ENCODE data around the gene LRGUK. TPM values are rescaled to one million over a fixed set of nuclear protein-coding genes. Genes with fewer than 3 reads are reported as not detected.
"Not testable (repeated sequence)": the region's sequence is repeated elsewhere in the genome, so short reads cannot be mapped to it uniquely, and the experiment has no call there.

The LRGUK gene
- total and polyA plus RNA-seq, 2 experiments from 2014 or later, result 2.4 to 7.1 TPM

DNA sequence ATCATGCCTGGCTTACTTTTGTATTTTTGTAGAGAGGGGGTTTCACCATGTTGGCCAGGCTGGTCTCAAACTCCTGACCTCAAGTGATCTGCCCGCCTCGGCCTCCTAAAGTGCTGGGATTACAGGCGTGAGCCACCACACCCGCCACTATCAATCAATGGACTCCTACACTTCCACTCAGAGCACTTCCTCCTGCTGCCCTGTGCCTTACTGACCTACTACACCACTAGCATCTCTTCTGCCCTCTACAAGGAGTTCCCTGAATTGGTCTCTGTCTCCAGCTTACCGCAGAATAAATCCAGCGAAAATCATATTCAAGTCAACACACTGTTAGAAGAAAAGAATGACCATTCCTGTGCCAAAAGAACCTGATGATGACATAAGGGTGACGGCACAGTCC, 168.8 kb downstream of the LRGUK start:
- Mint-ChIP-seq H3K36me3 (ENCODE audit: low read depth) (peaks cover 42% of the 10 kb centered on the region), H3K4me1 (peaks cover 12% of the 10 kb centered on the region)
- not testable (repeated sequence) for H3K27me3 Mint-ChIP-seq (ENCODE audit: insufficient read depth, low read depth, poor library complexity); H3K27me3 ChIP-seq (ENCODE audit: insufficient read depth); H3K79me2 ChIP-seq (replicated peaks; ENCODE audit: insufficient read depth); DNase-seq (ENCODE audit: low spot score); H3K27ac ChIP-seq (ENCODE audit: low read depth); H3K9me2 ChIP-seq (ENCODE audit: insufficient read depth); H3K4me3 ChIP-seq; H4K20me1 ChIP-seq (replicated peaks; ENCODE audit: insufficient read depth); H3K27ac Mint-ChIP-seq; H3F3A ChIP-seq (replicated peaks; ENCODE audit: low read depth); H3K4me2 ChIP-seq; ATAC-seq; H3K9me3 Mint-ChIP-seq; H2AFZ ChIP-seq; H3K4me3 Mint-ChIP-seq
- Histone ChIP-seq H3K36me3 (ENCODE audit: insufficient read depth) (peaks cover 10% of the 10 kb centered on the region; the same call in 1 of the 2 replicates), H3K4me1 (ENCODE audit: insufficient read depth) (peaks cover 12% of the 10 kb centered on the region)

DNA sequence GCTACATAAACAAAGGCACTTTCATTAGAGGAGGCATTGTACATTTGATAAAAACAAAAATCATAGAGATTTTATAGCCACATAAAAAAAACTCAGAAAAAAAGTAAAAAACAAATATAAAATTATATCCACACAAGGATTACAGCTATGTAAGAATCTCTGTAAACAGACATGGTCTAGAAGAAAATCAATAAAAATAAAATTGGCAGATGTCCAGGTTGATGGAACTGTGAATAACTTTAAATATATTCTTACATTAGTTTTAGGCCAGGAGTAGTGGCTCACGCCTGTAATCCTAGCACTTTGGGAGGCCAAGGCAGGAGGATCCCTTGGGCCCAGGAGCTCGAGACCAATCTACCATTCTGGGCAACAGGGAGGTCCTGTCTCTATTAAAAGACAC, 170.3 kb downstream of the LRGUK start:
- no peaks in the 10 kb centered on the region for H3F3A ChIP-seq (replicated peaks; ENCODE audit: low read depth)

More for the DNA sequence above, 170.3 kb downstream of the LRGUK start:
- H3K9me2 ChIP-seq (ENCODE audit: insufficient read depth), result no peaks in the 10 kb centered on the region
- peaks cover 12% of the 10 kb centered on the region for H3K4me1 ChIP-seq (ENCODE audit: insufficient read depth)
- no peak overlapping the region for H3K27ac ChIP-seq (ENCODE audit: low read depth)
- DNase-seq (ENCODE audit: low spot score) (no peak), ATAC-seq (no peak)
- no peaks in the 10 kb centered on the region for H4K20me1 ChIP-seq (replicated peaks; ENCODE audit: insufficient read depth)
- no peaks in the 10 kb centered on the region for H3K27me3 Mint-ChIP-seq (ENCODE audit: insufficient read depth, low read depth, poor library complexity)
- no peaks in the 10 kb centered on the region for H3K27me3 ChIP-seq (ENCODE audit: insufficient read depth)
- H3K4me2 ChIP-seq, result no peak overlapping the region
- no peak overlapping the region for H2AFZ ChIP-seq
- TF ChIP-seq, protein P1, sequence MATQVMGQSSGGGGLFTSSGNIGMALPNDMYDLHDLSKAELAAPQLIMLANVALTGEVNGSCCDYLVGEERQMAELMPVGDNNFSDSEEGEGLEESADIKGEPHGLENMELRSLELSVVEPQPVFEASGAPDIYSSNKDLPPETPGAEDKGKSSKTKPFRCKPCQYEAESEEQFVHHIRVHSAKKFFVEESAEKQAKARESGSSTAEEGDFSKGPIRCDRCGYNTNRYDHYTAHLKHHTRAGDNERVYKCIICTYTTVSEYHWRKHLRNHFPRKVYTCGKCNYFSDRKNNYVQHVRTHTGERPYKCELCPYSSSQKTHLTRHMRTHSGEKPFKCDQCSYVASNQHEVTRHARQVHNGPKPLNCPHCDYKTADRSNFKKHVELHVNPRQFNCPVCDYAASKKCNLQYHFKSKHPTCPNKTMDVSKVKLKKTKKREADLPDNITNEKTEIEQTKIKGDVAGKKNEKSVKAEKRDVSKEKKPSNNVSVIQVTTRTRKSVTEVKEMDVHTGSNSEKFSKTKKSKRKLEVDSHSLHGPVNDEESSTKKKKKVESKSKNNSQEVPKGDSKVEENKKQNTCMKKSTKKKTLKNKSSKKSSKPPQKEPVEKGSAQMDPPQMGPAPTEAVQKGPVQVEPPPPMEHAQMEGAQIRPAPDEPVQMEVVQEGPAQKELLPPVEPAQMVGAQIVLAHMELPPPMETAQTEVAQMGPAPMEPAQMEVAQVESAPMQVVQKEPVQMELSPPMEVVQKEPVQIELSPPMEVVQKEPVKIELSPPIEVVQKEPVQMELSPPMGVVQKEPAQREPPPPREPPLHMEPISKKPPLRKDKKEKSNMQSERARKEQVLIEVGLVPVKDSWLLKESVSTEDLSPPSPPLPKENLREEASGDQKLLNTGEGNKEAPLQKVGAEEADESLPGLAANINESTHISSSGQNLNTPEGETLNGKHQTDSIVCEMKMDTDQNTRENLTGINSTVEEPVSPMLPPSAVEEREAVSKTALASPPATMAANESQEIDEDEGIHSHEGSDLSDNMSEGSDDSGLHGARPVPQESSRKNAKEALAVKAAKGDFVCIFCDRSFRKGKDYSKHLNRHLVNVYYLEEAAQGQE (IDR thresholded peaks at IDR 0.05; ENCODE audit: unreplicated experiment), result no peak
- no peak for TF ChIP-seq ZNF114 (CRISPR knock-in tag; IDR thresholded peaks at IDR 0.05)
- TF ChIP-seq, protein P2, sequence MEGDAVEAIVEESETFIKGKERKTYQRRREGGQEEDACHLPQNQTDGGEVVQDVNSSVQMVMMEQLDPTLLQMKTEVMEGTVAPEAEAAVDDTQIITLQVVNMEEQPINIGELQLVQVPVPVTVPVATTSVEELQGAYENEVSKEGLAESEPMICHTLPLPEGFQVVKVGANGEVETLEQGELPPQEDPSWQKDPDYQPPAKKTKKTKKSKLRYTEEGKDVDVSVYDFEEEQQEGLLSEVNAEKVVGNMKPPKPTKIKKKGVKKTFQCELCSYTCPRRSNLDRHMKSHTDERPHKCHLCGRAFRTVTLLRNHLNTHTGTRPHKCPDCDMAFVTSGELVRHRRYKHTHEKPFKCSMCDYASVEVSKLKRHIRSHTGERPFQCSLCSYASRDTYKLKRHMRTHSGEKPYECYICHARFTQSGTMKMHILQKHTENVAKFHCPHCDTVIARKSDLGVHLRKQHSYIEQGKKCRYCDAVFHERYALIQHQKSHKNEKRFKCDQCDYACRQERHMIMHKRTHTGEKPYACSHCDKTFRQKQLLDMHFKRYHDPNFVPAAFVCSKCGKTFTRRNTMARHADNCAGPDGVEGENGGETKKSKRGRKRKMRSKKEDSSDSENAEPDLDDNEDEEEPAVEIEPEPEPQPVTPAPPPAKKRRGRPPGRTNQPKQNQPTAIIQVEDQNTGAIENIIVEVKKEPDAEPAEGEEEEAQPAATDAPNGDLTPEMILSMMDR (conservative IDR thresholded peaks at IDR 0.05; ENCODE audit: low read depth in 2 of 2), result no peak
- TF ChIP-seq STAT1 (IDR thresholded peaks at IDR 0.05; ENCODE audit: unreplicated experiment), result no peak
- TF ChIP-seq POLR2AphosphoS5 (IDR thresholded peaks at IDR 0.05; ENCODE audit: low read depth), result no peak
- TF ChIP-seq EZH2 (IDR thresholded peaks at IDR 0.05; ENCODE audit: low read depth, unreplicated experiment), result no peak
- no peak for TF ChIP-seq CREB1 (CRISPR knock-in tag; IDR thresholded peaks at IDR 0.05; ENCODE audit: low read depth)
- TF ChIP-seq ZNF331 (CRISPR knock-in tag; IDR thresholded peaks at IDR 0.05; ENCODE audit: low read depth), result no peak
- TF ChIP-seq JUNB (IDR thresholded peaks at IDR 0.05; ENCODE audit: unreplicated experiment), result no peak
- TF ChIP-seq NANOG (IDR thresholded peaks at IDR 0.05; ENCODE audit: borderline replicate concordance), result no peak
- TF ChIP-seq, protein P3, sequence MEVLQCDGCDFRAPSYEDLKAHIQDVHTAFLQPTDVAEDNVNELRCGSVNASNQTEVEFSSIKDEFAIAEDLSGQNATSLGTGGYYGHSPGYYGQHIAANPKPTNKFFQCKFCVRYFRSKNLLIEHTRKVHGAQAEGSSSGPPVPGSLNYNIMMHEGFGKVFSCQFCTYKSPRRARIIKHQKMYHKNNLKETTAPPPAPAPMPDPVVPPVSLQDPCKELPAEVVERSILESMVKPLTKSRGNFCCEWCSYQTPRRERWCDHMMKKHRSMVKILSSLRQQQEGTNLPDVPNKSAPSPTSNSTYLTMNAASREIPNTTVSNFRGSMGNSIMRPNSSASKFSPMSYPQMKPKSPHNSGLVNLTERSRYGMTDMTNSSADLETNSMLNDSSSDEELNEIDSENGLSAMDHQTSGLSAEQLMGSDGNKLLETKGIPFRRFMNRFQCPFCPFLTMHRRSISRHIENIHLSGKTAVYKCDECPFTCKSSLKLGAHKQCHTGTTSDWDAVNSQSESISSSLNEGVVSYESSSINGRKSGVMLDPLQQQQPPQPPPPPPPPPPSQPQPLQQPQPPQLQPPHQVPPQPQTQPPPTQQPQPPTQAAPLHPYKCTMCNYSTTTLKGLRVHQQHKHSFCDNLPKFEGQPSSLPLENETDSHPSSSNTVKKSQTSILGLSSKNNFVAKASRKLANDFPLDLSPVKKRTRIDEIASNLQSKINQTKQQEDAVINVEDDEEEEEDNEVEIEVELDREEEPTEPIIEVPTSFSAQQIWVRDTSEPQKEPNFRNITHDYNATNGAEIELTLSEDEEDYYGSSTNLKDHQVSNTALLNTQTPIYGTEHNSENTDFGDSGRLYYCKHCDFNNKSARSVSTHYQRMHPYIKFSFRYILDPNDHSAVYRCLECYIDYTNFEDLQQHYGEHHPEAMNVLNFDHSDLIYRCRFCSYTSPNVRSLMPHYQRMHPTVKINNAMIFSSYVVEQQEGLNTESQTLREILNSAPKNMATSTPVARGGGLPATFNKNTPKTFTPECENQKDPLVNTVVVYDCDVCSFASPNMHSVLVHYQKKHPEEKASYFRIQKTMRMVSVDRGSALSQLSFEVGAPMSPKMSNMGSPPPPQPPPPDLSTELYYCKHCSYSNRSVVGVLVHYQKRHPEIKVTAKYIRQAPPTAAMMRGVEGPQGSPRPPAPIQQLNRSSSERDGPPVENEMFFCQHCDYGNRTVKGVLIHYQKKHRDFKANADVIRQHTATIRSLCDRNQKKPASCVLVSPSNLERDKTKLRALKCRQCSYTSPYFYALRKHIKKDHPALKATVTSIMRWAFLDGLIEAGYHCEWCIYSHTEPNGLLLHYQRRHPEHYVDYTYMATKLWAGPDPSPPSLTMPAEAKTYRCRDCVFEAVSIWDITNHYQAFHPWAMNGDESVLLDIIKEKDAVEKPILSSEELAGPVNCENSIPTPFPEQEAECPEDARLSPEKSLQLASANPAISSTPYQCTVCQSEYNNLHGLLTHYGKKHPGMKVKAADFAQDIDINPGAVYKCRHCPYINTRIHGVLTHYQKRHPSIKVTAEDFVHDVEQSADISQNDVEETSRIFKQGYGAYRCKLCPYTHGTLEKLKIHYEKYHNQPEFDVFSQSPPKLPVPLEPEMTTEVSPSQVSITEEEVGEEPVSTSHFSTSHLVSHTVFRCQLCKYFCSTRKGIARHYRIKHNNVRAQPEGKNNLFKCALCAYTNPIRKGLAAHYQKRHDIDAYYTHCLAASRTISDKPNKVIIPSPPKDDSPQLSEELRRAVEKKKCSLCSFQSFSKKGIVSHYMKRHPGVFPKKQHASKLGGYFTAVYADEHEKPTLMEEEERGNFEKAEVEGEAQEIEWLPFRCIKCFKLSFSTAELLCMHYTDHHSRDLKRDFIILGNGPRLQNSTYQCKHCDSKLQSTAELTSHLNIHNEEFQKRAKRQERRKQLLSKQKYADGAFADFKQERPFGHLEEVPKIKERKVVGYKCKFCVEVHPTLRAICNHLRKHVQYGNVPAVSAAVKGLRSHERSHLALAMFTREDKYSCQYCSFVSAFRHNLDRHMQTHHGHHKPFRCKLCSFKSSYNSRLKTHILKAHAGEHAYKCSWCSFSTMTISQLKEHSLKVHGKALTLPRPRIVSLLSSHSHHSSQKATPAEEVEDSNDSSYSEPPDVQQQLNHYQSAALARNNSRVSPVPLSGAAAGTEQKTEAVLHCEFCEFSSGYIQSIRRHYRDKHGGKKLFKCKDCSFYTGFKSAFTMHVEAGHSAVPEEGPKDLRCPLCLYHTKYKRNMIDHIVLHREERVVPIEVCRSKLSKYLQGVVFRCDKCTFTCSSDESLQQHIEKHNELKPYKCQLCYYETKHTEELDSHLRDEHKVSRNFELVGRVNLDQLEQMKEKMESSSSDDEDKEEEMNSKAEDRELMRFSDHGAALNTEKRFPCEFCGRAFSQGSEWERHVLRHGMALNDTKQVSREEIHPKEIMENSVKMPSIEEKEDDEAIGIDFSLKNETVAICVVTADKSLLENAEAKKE (CRISPR knock-in tag; IDR thresholded peaks at IDR 0.05), result no peak
- H3K4me1 Mint-ChIP-seq, result peaks cover 12% of the 10 kb centered on the region
- H3K27ac Mint-ChIP-seq, result no peak overlapping the region
- no peaks in the 10 kb centered on the region for H3K79me2 ChIP-seq (replicated peaks; ENCODE audit: insufficient read depth)
- H3K36me3 Mint-ChIP-seq (ENCODE audit: low read depth), result peaks cover 46% of the 10 kb centered on the region
- peaks cover 23% of the 10 kb centered on the region; the same call in 1 of the 2 replicates for H3K36me3 ChIP-seq (ENCODE audit: insufficient read depth)
- H3K4me3 Mint-ChIP-seq, result no peak overlapping the region
- no peaks in the 10 kb centered on the region for H3K9me3 Mint-ChIP-seq
- no peak overlapping the region for H3K4me3 ChIP-seq
